HCT116 (cell line): ENCODE results near the gene SLC38A8. TPM values are rescaled to one million over a fixed set of nuclear protein-coding genes. Genes with fewer than 3 reads are reported as not detected.

ENCODE experiments used
- ATAC-seq: fragments of 200-7000 bp; cut with Tn5 transposase; 2 replicates; pipeline ENCODE4 v1.9.1; 2020; ENCODE audit warnings: mild to moderate bottlenecking, moderate library complexity
- BruUV-seq: library from RNA; stranded (reverse); fragments of 400-500 nt; replicated peaks from 2 replicates; lab custom pipeline; 2021; lab: Mats Ljungman, UMichigan
- CTCF ChIA-PET: fragments of 300-600 bp; sonication (Branson Sonifier 250); formaldehyde crosslinking; loops from one replicate; lab custom pipeline; 2021; ENCODE audit warnings: antibody characterized with exemption; lab: Charles Lee
- POLR2A ChIA-PET: fragments of 300-600, 350-600 bp; sonication (Branson Sonifier 250); formaldehyde crosslinking; loops from one replicate; lab custom pipeline; 2021; ENCODE audit warnings: antibody characterized with exemption; lab: Charles Lee
- RAD21 ChIA-PET, 2 experiments: fragments of 300-600 bp; sonication (Branson Sonifier 250); formaldehyde crosslinking; loops; one replicate each; lab custom pipeline; 2023; ENCODE audit warnings: low total read pairs in 2 of 2; ENCODE audit not compliant: uncharacterized antibody in 2 of 2, unreplicated experiment in 2 of 2, low non-redundant PET in 1 of 2; lab: Charles Lee
- DNase-seq: peaks from one replicate; pipeline ENCODE4 v3.0.0-alpha.2; 2010; ENCODE audit warnings: low read depth, low spot score
- H2AFZ ChIP-seq: fragments of 200-600 bp; shearing (Covaris generic), sonication (generic); 2 replicates; pipeline ENCODE4 v1.6.1; 2017; ENCODE audit warnings: low read depth, mixed run types, mixed read lengths, antibody characterized with exemption, low read length; ENCODE audit not compliant: poor library complexity, severe bottlenecking
- H3K27ac ChIP-seq: 2 replicates; pipeline ENCODE4 v1.5.1; 2012; ENCODE audit warnings: low read depth, low read length
- H3K27me3 ChIP-seq: fragments of 200-600 bp; sonication (generic); 2 replicates; pipeline ENCODE4 v1.6.1; 2016; ENCODE audit warnings: mixed run types, low read length, mixed read lengths; ENCODE audit not compliant: insufficient read depth
- H3K36me3 ChIP-seq, 2 experiments: fragments of 200-500 bp in 1 of 2; fragments of 200-600 bp in 1 of 2; sonication (Bioruptor generic) in 1 of 2; sonication (generic) in 1 of 2; 2 replicates each; pipeline versions ENCODE4 v1.5.1 to v1.6.1; 2014 to 2016; ENCODE audit warnings: low read length in 2 of 2, inconsistent platforms in 1 of 2, mixed read lengths in 1 of 2, mixed run types in 1 of 2; ENCODE audit not compliant: insufficient read depth in 2 of 2, control insufficient read depth in 1 of 2
- H3K4me1 ChIP-seq, 2 experiments: fragments of 200-600 bp in 1 of 2; sonication (generic) in 1 of 2; 2 replicates each; pipeline versions ENCODE4 v1.5.1 to v1.6.1; 2012 to 2017; ENCODE audit warnings: low read length in 2 of 2, inconsistent platforms in 1 of 2, mild to moderate bottlenecking in 1 of 2, mixed read lengths in 1 of 2, mixed run types in 1 of 2, moderate library complexity in 1 of 2; ENCODE audit not compliant: insufficient read depth in 2 of 2, control insufficient read depth in 1 of 2
- H3K4me2 ChIP-seq: fragments of 200-600 bp; sonication (generic); 2 replicates; pipeline ENCODE4 v1.6.1; 2017; ENCODE audit warnings: mixed run types, low read length, mixed read lengths
- H3K4me3 ChIP-seq, 2 experiments: fragments of 200-600 bp in 1 of 2; sonication (generic) in 1 of 2; replicated peaks in 1 of 2; 2 replicates each; pipeline ENCODE4 v1.5.1; 2011 to 2016; ENCODE audit warnings: low read length in 2 of 2, control low read depth in 1 of 2, low read depth in 1 of 2, mild to moderate bottlenecking in 1 of 2, mixed read lengths in 1 of 2, mixed run types in 1 of 2
- H3K79me2 ChIP-seq: fragments of 200-600 bp; sonication (generic); 2 replicates; pipeline ENCODE4 v1.6.1; 2017; ENCODE audit warnings: mild to moderate bottlenecking, mixed run types, low read length, moderate library complexity, mixed read lengths; ENCODE audit not compliant: insufficient read depth
- H3K9ac ChIP-seq: fragments of 200-600 bp; sonication (generic); 2 replicates; pipeline ENCODE4 v1.6.1; 2016; ENCODE audit warnings: low read length, mixed read lengths
- H3K9me2 ChIP-seq: fragments of 200-600 bp; sonication (generic), shearing (Covaris generic); 2 replicates; pipeline ENCODE4 v1.6.1; 2017; ENCODE audit warnings: mixed run types, mild to moderate bottlenecking, moderate library complexity; ENCODE audit not compliant: insufficient read depth
- H3K9me3 ChIP-seq, 2 experiments: fragments of 200-500 bp in 1 of 2; fragments of 200-600 bp in 1 of 2; sonication (Bioruptor generic) in 1 of 2; sonication (generic) in 1 of 2; 2 replicates each; pipeline ENCODE4 v1.6.1; 2014 to 2017; ENCODE audit warnings: low read length in 2 of 2, mixed read lengths in 2 of 2, inconsistent platforms in 1 of 2, low read depth in 1 of 2, mild to moderate bottlenecking in 1 of 2, mixed run types in 1 of 2, moderate library complexity in 1 of 2; ENCODE audit not compliant: control insufficient read depth in 1 of 2, insufficient read depth in 1 of 2
- H4K20me1 ChIP-seq: fragments of 200-600 bp; sonication (generic), shearing (Covaris generic); 2 replicates; pipeline ENCODE4 v1.6.1; 2017; ENCODE audit warnings: mixed run types, mild to moderate bottlenecking, moderate library complexity; ENCODE audit not compliant: insufficient read depth
- EZH2phosphoT487 ChIP-seq: fragments of 200-600 bp; IDR thresholded peaks from 2 replicates; pipeline ENCODE4 v1.6.1; 2018; ENCODE audit warnings: antibody characterized with exemption, borderline replicate concordance
- FOSL1 ChIP-seq: IDR thresholded peaks from 2 replicates; pipeline ENCODE4 v1.6.1; 2012; ENCODE audit warnings: low read depth
- POLR2A ChIP-seq: IDR thresholded peaks from 2 replicates; pipeline ENCODE4 v1.7.0; 2011; ENCODE audit warnings: borderline replicate concordance; ENCODE audit not compliant: insufficient read depth, insufficient read length; ENCODE audit errors: extremely low read depth
- RAD21 ChIP-seq: IDR thresholded peaks from 2 replicates; pipeline ENCODE4 v1.6.1; 2012; ENCODE audit warnings: low read depth, mild to moderate bottlenecking
- REST ChIP-seq: IDR thresholded peaks from 2 replicates; pipeline ENCODE4 v1.6.1; 2012; ENCODE audit warnings: low read depth
- SIN3A ChIP-seq: IDR thresholded peaks from 2 replicates; pipeline ENCODE4 v1.6.1; 2012; ENCODE audit warnings: low read depth
- SP1 ChIP-seq: IDR thresholded peaks from 2 replicates; pipeline ENCODE4 v1.6.1; 2012; ENCODE audit warnings: low read depth
- SRF ChIP-seq: IDR thresholded peaks from 2 replicates; pipeline ENCODE4 v1.6.1; 2012; ENCODE audit warnings: low read depth
- YY1 ChIP-seq: IDR thresholded peaks from 2 replicates; pipeline ENCODE4 v1.6.1; 2011; ENCODE audit warnings: low read length, low read depth, moderate library complexity, mild to moderate bottlenecking; ENCODE audit not compliant: insufficient replicate concordance; ENCODE audit errors: extremely low read depth
- ZNF274 ChIP-seq: fragments of 200-500 bp; sonication (Bioruptor generic); IDR thresholded peaks from 2 replicates; pipeline ENCODE4 v1.6.1; 2014; ENCODE audit warnings: mild to moderate bottlenecking, low read depth, low read length, inconsistent platforms
- intact Hi-C: fragments of 100-400 bp; cut with micrococcal nuclease; formaldehyde crosslinking; loops from 2 replicates; pipeline ENCODE4 v1.10.0; 2022
- total RNA-seq: library from RNA; stranded (reverse); gene quantifications from one replicate; pipeline ENCODE4 v1.2.1, GENCODE V29; 2021; ENCODE audit not compliant: unreplicated experiment
- TF ChIP-seq, protein P1 (sequence below): IDR thresholded peaks from 2 replicates; pipeline ENCODE4 v1.6.1; 2012
- TF ChIP-seq, protein P2 (sequence below): IDR thresholded peaks from 2 replicates; pipeline ENCODE4 v1.6.1; 2011; ENCODE audit warnings: mild to moderate bottlenecking, low read length, moderate library complexity; ENCODE audit not compliant: insufficient replicate concordance; ENCODE audit errors: extremely low read depth

The SLC38A8 gene
- total RNA-seq, 1 experiment from 2014 or later = not detected

DNA sequence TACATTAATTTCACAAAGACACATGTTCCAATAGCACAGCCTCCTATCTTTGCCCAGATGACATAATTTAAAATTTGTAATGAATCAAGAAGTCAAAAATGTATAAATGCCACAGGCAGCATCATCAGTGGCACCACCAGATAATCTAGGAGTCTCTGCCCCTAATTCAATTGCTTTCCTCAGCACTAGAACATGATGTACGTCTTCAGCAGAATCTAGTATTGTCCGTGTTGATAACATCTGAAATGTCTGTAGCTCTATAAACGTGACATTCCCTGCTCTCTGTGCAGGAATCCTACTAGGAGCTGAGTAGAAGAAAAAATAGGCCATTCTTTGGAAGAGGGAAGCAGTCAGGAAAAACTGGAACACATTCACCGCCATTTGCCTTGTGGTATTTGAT lies 21.4 kb upstream of the SLC38A8 start (continued):
- TF ChIP-seq REST (no peak), SIN3A (no peak), FOSL1 (no peak), RAD21 (no peak)
- TF ChIP-seq, protein P1, sequence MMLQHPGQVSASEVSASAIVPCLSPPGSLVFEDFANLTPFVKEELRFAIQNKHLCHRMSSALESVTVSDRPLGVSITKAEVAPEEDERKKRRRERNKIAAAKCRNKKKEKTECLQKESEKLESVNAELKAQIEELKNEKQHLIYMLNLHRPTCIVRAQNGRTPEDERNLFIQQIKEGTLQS = no peak

DNA sequence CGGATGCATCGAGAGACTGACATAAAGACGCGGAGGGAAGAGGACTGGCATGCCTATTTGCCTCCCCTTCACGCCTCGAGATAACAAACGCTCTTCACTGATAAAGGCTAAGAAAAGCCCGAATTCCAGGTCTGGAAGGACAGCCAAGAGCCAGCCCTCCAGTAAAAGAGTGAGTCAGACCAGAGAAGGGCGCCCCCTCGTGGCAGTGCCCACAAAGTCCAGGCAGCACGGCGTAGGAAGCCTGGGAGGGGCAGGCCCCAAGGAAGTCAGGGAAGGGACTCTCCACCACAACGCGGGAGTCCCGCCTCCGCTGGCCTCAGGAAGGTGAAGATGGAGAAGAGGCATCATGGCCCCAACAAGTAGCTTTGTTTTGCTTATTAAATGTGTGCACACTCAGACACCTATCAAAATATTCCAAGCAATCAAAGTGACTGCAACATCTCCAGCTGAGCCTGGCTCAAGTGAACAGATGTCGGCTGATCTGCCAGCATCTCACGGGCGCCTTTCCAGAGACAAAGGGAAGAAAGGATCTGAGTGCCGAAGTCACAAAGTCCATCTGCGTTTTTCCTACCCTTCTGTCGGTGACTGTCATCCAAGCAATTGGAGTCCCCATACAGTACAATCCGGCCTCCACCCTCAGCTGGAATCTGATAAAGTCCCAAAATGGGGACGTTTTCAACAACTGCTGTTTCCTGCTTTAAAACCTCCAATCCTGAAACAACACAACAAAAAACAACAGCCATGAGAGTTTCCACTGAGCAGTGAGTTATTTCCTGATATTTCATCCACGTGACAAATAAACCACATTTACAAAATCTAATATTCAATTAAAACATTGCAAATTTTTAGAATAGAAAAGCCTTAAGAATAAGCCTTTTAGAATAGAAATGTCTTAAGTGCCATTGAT lies 20.4 kb upstream of the SLC38A8 start:
- DNase-seq (peak; percentile 52), ATAC-seq (peak; percentile 99)
- Histone ChIP-seq H3K4me2 (no peak overlapping the region), H3K4me3 (no peak overlapping the region), H3K9ac (no peak overlapping the region), H3K27me3 (no peaks in the 10 kb centered on the region), H3K36me3 (peaks cover 43 to 66% of the 10 kb centered on the region in 2 experiments; a peak in 3 of 4 replicates), H4K20me1 (no peaks in the 10 kb centered on the region), H3K9me3 (no peaks in the 10 kb centered on the region), H2AFZ (no peak overlapping the region), H3K79me2 (no peaks in the 10 kb centered on the region), H3K9me2 (no peaks in the 10 kb centered on the region), H3K4me1 (peaks cover 0 to 3% of the 10 kb centered on the region in 2 experiments; a peak in 1 of 4 replicates), H3K27ac (no peak overlapping the region)
- ChIA-PET RAD21 (no interaction called here), CTCF (interaction anchor here (0.7 to 2.1 kb wide), 3 partner anchors 96 to 109 kb away, joined by 4 to 19 read pairs (median 12); partner anchors contain the start of gene OSGIN1), POLR2A (no interaction called here)
- intact Hi-C loops = no loop called here
- no TSS peak for BruUV-seq
- peak; percentile 78 for TF ChIP-seq RAD21
- TF ChIP-seq, protein P2, sequence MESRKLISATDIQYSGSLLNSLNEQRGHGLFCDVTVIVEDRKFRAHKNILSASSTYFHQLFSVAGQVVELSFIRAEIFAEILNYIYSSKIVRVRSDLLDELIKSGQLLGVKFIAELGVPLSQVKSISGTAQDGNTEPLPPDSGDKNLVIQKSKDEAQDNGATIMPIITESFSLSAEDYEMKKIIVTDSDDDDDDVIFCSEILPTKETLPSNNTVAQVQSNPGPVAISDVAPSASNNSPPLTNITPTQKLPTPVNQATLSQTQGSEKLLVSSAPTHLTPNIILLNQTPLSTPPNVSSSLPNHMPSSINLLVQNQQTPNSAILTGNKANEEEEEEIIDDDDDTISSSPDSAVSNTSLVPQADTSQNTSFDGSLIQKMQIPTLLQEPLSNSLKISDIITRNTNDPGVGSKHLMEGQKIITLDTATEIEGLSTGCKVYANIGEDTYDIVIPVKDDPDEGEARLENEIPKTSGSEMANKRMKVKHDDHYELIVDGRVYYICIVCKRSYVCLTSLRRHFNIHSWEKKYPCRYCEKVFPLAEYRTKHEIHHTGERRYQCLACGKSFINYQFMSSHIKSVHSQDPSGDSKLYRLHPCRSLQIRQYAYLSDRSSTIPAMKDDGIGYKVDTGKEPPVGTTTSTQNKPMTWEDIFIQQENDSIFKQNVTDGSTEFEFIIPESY = no peak
- no peak for TF ChIP-seq REST
- no peak for TF ChIP-seq ZNF274
- no peak for TF ChIP-seq SRF
- TF ChIP-seq SP1 = no peak
- no peak for TF ChIP-seq EZH2phosphoT487
- no peak for TF ChIP-seq YY1
- TF ChIP-seq, protein P1 = no peak
- no peak for TF ChIP-seq POLR2A
